Measurements from ENCODE around the gene HTRA1.

GRCh38 chr10:122468926-122469781, 7.8 kb downstream of the HTRA1 start:
- no peak for TF ChIP-seq CTCF (conservative IDR thresholded peaks at IDR 0.05)
- TF ChIP-seq ZFX (IDR thresholded peaks at IDR 0.05) = no peak

Measured in C4-2B (cell line).